ENCODE results near the gene ZDHHC16. TPM values are rescaled to one million over a fixed set of nuclear protein-coding genes. Genes with fewer than 3 reads are reported as not detected.

The ZDHHC16 gene
- polyA plus RNA-seq, 1 donor (not counting 4 experiments of a cell fraction or from before 2014, with no cell fraction given), result 67.8 TPM

DNA sequence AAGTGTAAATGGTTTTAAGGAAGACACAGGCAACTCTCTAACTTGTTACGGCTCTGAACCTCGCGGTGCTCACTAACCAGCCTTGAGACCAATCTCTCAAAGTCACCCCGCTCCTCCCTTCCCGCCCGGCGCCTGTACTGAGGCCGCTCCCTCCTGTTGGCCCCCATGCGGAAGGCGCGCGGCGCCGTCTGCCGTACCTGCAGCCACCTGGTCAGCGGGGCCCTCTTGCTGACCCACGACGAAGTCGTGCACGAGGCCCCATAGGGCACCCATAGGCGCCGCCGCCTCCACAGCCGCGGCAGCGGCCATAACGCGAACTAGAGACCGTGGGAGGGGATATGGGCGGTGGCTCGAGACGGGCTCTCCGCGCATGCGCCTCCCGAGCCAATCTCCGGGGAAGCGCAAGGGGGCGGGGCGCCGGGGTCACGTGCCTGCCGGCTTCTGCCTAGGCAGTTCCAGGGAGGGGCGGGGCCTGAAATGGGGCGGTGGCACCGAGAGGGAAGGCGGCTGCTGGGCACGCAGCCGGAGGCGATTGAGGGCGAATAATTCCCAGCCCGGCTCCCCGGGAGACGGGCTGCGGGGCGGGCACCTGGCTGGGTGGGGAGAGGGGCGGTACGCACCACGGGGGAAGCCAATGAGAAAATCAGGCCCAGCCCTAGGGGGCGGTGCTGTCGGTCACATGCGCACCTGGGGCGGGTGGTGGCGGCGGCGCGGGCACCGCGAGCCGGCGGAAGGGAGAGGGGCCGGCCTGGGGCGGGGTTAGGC, 52.3 kb downstream of the ZDHHC16 start, which contains the start of gene MMS19:
Gene MMS19, minus strand, starts transcription at position 347 of the 765 bp plus-strand sequence. Its CDS starts 38 bp downstream, at position 309.
- H3K27me3 ChIP-seq (ENCODE audit: control insufficient read depth, extremely low read depth, insufficient read depth, low read length), result no peaks in the 10 kb centered on the region
- H3K9ac ChIP-seq (ENCODE audit: control insufficient read depth, extremely low read depth, insufficient read depth, low read length), result peak within 1 kb of the TSS; percentile 99
- H3K4me2 ChIP-seq (ENCODE audit: control insufficient read depth, extremely low read depth, insufficient read depth, low read depth, low read length), result peak within 1 kb of the TSS; percentile 81
- peaks cover 0 to 2% of the 10 kb centered on the region in 2 experiments for H3K36me3 ChIP-seq (ENCODE audit: control insufficient read depth in 2 of 2, extremely low read depth in 1 of 2, insufficient read depth in 2 of 2, low read length in 2 of 2)
- H3K9me1 ChIP-seq (ENCODE audit: control insufficient read depth, extremely low read depth, insufficient read depth, low read length), result no peaks in the 10 kb centered on the region
- no peaks in the 10 kb centered on the region for H4K20me1 ChIP-seq (ENCODE audit: control insufficient read depth, extremely low read depth, insufficient read depth, low read length)
- DNase-seq (ENCODE audit: low read depth, low spot score), result peak; percentile 88
- H2AFZ ChIP-seq (ENCODE audit: control insufficient read depth, low read length), result peak within 1 kb of the TSS; percentile 88
- H3K9me3 ChIP-seq (ENCODE audit: control insufficient read depth, low read depth, low read length), result no peaks in the 10 kb centered on the region
- no peak for FAIRE-seq
- H3K79me2 ChIP-seq (ENCODE audit: control insufficient read depth, insufficient read depth, low read length), result peaks cover 84% of the 10 kb centered on the region
- dilution Hi-C loops (cut with MboI; ENCODE audit: extremely low pct_ligation_motif_present, low sequenced_read_pairs), result no loop called here
- peak within 1 kb of the TSS; percentile 94 to 98 (median 98) for H3K4me3 ChIP-seq (ENCODE audit: control insufficient read depth in 2 of 3, extremely low read depth in 1 of 3, insufficient read depth in 2 of 3, low read depth in 1 of 3, low read length in 3 of 3)
- peaks cover 30% of the 10 kb centered on the region for H3K4me1 ChIP-seq (ENCODE audit: control insufficient read depth, extremely low read depth, insufficient read depth, low read length)
- TF ChIP-seq, protein P1, sequence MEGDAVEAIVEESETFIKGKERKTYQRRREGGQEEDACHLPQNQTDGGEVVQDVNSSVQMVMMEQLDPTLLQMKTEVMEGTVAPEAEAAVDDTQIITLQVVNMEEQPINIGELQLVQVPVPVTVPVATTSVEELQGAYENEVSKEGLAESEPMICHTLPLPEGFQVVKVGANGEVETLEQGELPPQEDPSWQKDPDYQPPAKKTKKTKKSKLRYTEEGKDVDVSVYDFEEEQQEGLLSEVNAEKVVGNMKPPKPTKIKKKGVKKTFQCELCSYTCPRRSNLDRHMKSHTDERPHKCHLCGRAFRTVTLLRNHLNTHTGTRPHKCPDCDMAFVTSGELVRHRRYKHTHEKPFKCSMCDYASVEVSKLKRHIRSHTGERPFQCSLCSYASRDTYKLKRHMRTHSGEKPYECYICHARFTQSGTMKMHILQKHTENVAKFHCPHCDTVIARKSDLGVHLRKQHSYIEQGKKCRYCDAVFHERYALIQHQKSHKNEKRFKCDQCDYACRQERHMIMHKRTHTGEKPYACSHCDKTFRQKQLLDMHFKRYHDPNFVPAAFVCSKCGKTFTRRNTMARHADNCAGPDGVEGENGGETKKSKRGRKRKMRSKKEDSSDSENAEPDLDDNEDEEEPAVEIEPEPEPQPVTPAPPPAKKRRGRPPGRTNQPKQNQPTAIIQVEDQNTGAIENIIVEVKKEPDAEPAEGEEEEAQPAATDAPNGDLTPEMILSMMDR (optimal IDR thresholded peaks at IDR 0.05 in 1 of 3, IDR thresholded peaks at IDR 0.05 in 1 of 3, conservative IDR thresholded peaks at IDR 0.05 in 1 of 3; ENCODE audit: extremely low read depth in 1 of 3, insufficient read depth in 2 of 3, low read length in 3 of 3), result no peak
- TF ChIP-seq EZH2 (IDR thresholded peaks at IDR 0.05; ENCODE audit: low read length), result no peak
- H3K27ac ChIP-seq (ENCODE audit: control insufficient read depth, insufficient read depth, low read length), result peak within 1 kb of the TSS; percentile 98

DNA sequence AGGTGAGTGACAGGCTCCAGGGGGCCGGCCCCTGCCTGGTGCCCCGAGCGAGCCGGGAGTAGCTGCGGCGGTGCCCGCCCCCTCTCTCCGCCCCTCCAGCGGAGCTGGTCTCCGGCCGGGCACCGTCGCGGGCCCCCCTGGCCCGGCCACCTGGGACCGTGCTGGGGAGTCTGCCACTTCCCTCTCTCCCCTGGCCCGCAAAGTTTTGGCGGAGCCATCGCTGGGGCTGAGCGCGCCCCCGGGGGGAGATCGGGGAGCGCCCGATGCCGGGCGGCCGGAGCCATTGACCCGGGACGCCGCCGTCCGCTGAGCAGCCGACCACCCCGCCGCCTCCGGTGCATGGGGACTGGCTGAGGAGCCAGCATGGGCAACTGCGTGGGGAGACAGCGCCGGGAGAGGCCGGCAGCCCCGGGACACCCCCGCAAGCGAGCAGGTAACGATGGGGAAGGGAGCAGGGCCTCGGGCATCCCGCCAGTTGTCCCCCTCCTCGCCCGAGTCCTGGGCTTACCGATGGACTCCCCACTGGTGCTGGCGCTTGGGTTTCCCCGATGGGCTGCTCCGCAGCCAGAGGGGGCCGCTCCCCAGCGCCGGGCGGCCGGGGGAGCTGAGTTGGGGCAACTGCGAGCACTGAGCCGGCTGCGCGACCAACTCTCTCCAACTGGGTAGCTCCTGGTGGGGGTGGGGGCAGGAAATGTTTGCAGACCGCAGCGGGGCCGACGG, 53.0 kb downstream of the ZDHHC16 start, which contains the start of gene UBTD1:
Gene UBTD1, plus strand, starts transcription at position 84 of the 720 bp plus-strand sequence. Its CDS starts 280 bp downstream, at position 364.
- FAIRE-seq (no peak), DNase-seq (ENCODE audit: low read depth, low spot score) (no peak)
- H4K20me1 ChIP-seq (ENCODE audit: control insufficient read depth, extremely low read depth, insufficient read depth, low read length), result no peaks in the 10 kb centered on the region
- peaks cover 83% of the 10 kb centered on the region for H3K79me2 ChIP-seq (ENCODE audit: control insufficient read depth, insufficient read depth, low read length)
- peak within 1 kb of the TSS; percentile 81 for H3K4me2 ChIP-seq (ENCODE audit: control insufficient read depth, extremely low read depth, insufficient read depth, low read depth, low read length)
- H2AFZ ChIP-seq (ENCODE audit: control insufficient read depth, low read length), result peak within 1 kb of the TSS; percentile 88
- H3K4me3 ChIP-seq (ENCODE audit: control insufficient read depth in 2 of 3, extremely low read depth in 1 of 3, insufficient read depth in 2 of 3, low read depth in 1 of 3, low read length in 3 of 3), result peak within 1 kb of the TSS; percentile 94 to 98 (median 98)
- dilution Hi-C loops (cut with MboI; ENCODE audit: extremely low pct_ligation_motif_present, low sequenced_read_pairs), result no loop called here
- peaks cover 30% of the 10 kb centered on the region for H3K4me1 ChIP-seq (ENCODE audit: control insufficient read depth, extremely low read depth, insufficient read depth, low read length)
- H3K27ac ChIP-seq (ENCODE audit: control insufficient read depth, insufficient read depth, low read length), result peak within 1 kb of the TSS; percentile 98
- TF ChIP-seq, protein P1 (optimal IDR thresholded peaks at IDR 0.05 in 1 of 3, IDR thresholded peaks at IDR 0.05 in 1 of 3, conservative IDR thresholded peaks at IDR 0.05 in 1 of 3; ENCODE audit: extremely low read depth in 1 of 3, insufficient read depth in 2 of 3, low read length in 3 of 3), result no peak
- no peak for TF ChIP-seq EZH2 (IDR thresholded peaks at IDR 0.05; ENCODE audit: low read length)
- H3K9me1 ChIP-seq (ENCODE audit: control insufficient read depth, extremely low read depth, insufficient read depth, low read length), result no peaks in the 10 kb centered on the region
- H3K27me3 ChIP-seq (ENCODE audit: control insufficient read depth, extremely low read depth, insufficient read depth, low read length), result no peaks in the 10 kb centered on the region
- H3K36me3 ChIP-seq (ENCODE audit: control insufficient read depth in 2 of 2, extremely low read depth in 1 of 2, insufficient read depth in 2 of 2, low read length in 2 of 2), result peaks cover 0 to 2% of the 10 kb centered on the region in 2 experiments
- peak within 1 kb of the TSS; percentile 99 for H3K9ac ChIP-seq (ENCODE audit: control insufficient read depth, extremely low read depth, insufficient read depth, low read length)
- no peaks in the 10 kb centered on the region for H3K9me3 ChIP-seq (ENCODE audit: control insufficient read depth, low read depth, low read length)
